HFFc6 (cell line): ENCODE measurements around the gene GRID1. TPM values are rescaled to one million over a fixed set of nuclear protein-coding genes. Genes with fewer than 3 reads are reported as not detected.

Source experiments
- DNase-seq: peaks from one replicate; pipeline ENCODE4 v3.0.0-alpha.2; 2018
- H3K27ac Mint-ChIP-seq: 2 replicates; pipeline ENCODE4 v1.8.0; 2020; ENCODE audit warnings: mild to moderate bottlenecking, mixed read lengths
- H3K27me3 Mint-ChIP-seq: 2 replicates; pipeline ENCODE4 v1.8.0; 2021; ENCODE audit warnings: mild to moderate bottlenecking, moderate library complexity, mixed read lengths; ENCODE audit not compliant: insufficient read depth
- H3K36me3 Mint-ChIP-seq: 2 replicates; pipeline ENCODE4 v1.8.0; 2021; ENCODE audit warnings: low read depth, mixed read lengths
- H3K4me1 Mint-ChIP-seq: 2 replicates; pipeline ENCODE4 v1.8.0; 2020; ENCODE audit warnings: low read depth, mixed read lengths
- H3K4me3 Mint-ChIP-seq: 2 replicates; pipeline ENCODE4 v1.8.0; 2020; ENCODE audit warnings: mild to moderate bottlenecking, moderate library complexity, mixed read lengths
- H3K9me3 Mint-ChIP-seq: 2 replicates; pipeline ENCODE4 v1.8.0; 2020; ENCODE audit warnings: mild to moderate bottlenecking, mixed read lengths
- total RNA-seq, 6 experiments: library from RNA; stranded (reverse); fragmentation: NEBNext Ultra II Directional; extraction: Animal tissue kit (Norgen Biotek cat#: 25700); gene quantifications; 2 replicates in 1 of 6; 3 replicates in 5 of 6; pipeline ENCODE4 v1.2.3, GENCODE V29; 2021
- TF ChIP-seq, protein P1 (sequence below): fragments of 200-600 bp; sonication (generic); IDR thresholded peaks from 2 replicates; pipeline ENCODE4 v1.5.0; 2021; ENCODE audit warnings: antibody characterized with exemption, mild to moderate bottlenecking

Gene GRID1
- total RNA-seq, 6 experiments from 2014 or later: not detected

DNA sequence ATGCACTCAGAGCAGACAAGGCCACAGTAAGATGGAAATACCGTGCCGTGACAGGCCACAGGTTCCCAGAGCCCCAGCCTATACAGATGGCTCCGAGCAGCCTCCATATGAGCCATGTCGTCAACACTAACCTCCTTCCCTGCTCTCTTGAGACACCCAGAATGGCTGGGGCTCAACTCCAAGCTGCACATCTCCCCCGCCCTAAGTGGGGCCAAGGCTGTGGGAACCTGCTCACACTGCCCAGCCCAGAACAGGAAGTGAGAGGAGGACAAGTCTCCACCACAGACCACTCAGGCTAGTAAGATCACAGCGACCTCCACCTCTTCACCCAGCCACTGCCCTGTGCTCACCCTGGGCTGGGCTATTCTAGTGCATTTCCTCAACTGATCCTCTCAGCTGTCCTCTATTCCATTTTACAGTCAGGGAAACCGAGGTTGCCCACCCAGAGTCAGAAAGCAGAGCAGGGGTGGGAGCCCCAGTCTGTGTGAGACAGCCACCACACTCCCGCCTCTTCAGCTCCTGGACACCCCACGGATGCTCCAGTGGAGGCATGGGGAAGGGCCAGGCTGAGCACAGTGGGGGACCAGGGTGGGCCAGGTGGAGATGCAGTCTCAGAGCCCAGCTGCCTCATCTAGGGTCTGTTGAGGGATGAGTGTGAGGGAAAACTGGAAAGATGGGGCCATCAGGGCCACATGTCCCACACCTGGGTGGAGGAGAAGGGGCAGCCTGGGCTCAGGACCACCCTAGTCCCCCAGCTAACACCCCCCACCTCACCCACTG is 11.6 kb downstream of the GRID1 start:
- Mint-ChIP-seq H3K4me3 (no peak overlapping the region), H3K27me3 (peaks cover 27% of the 10 kb centered on the region), H3K9me3 (no peaks in the 10 kb centered on the region), H3K27ac (no peak overlapping the region), H3K36me3 (no peaks in the 10 kb centered on the region), H3K4me1 (no peaks in the 10 kb centered on the region)
- TF ChIP-seq, protein P1, sequence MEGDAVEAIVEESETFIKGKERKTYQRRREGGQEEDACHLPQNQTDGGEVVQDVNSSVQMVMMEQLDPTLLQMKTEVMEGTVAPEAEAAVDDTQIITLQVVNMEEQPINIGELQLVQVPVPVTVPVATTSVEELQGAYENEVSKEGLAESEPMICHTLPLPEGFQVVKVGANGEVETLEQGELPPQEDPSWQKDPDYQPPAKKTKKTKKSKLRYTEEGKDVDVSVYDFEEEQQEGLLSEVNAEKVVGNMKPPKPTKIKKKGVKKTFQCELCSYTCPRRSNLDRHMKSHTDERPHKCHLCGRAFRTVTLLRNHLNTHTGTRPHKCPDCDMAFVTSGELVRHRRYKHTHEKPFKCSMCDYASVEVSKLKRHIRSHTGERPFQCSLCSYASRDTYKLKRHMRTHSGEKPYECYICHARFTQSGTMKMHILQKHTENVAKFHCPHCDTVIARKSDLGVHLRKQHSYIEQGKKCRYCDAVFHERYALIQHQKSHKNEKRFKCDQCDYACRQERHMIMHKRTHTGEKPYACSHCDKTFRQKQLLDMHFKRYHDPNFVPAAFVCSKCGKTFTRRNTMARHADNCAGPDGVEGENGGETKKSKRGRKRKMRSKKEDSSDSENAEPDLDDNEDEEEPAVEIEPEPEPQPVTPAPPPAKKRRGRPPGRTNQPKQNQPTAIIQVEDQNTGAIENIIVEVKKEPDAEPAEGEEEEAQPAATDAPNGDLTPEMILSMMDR: no peak
- no peak for DNase-seq

DNA sequence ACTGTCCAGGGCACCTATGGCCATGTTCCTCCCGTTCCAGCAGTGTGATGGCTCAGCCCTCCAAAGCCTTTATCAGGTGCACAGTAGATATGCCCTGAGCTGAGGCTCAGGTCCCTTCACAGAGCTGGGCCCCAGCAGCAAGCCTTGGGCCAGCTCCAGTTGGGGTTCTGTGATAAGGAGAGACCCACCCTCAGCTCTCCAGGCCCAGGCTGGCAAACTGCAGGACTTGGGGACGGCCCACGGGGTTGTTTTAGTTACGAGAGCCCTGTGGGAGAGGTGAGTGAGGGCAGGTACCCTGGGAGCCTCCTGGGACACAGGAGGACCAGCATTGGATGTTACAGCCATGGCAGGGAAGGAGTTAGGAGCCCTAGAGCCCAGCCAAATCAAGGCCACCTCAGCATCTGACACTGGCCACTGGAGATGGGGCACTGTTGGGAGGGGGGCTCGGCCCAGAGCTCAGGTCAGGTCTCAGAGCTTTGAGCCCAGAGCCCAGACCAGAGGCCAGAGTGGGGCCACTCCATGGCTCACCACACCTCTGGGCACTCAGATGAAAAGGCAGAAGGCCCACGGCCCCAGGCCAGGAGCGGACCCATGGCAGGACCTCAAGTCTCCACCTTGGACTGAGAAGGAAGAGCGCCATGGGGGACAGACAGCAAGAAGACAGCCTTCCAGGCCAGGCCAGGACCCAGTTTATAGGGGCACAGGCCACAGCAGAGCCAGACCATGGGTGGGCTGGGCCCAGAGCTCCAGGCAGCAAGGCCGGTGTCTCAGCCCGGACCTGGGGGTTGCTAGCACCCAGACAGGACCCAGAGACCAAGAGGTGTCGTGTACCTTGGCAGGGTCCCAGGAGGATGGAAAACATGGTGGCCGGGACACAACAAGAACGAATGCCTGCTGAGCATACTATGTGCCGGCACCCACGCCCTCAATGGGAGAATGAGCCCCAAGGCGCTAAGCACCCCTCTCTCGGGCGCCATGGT is 12.8 kb downstream of the GRID1 start:
- no peak overlapping the region for H3K27ac Mint-ChIP-seq
- H3K4me1 Mint-ChIP-seq: no peaks in the 10 kb centered on the region
- TF ChIP-seq, protein P1: no peak
- no peaks in the 10 kb centered on the region for H3K9me3 Mint-ChIP-seq
- H3K4me3 Mint-ChIP-seq: no peak overlapping the region
- no peaks in the 10 kb centered on the region for H3K36me3 Mint-ChIP-seq
- H3K27me3 Mint-ChIP-seq: peaks cover 30% of the 10 kb centered on the region
- DNase-seq: no peak

DNA sequence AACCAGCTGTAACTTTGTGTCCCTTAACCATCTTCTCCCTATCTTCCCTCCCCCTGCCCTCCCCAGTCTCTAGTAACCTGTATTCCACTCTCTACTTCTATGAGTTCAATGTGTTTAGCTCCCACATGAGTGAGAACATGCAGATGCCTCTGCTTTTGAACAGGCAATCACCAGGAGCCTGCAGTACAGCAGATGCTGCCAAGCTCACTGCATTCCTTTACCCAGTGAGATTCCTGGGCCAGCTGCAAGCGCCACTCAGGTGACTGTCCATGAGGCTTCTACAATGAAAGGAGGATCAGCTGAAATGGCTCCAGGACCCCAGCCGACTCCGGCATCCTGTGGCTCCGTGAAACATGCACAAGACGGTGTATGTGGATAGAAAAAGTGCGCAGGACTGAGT is 15.7 kb downstream of the GRID1 start:
- TF ChIP-seq, protein P1: no peak
- DNase-seq: no peak
- Mint-ChIP-seq H3K36me3 (no peaks in the 10 kb centered on the region), H3K4me1 (peaks cover 17% of the 10 kb centered on the region), H3K27ac (no peak overlapping the region), H3K27me3 (peaks cover 26% of the 10 kb centered on the region), H3K4me3 (no peak overlapping the region), H3K9me3 (no peaks in the 10 kb centered on the region)

DNA sequence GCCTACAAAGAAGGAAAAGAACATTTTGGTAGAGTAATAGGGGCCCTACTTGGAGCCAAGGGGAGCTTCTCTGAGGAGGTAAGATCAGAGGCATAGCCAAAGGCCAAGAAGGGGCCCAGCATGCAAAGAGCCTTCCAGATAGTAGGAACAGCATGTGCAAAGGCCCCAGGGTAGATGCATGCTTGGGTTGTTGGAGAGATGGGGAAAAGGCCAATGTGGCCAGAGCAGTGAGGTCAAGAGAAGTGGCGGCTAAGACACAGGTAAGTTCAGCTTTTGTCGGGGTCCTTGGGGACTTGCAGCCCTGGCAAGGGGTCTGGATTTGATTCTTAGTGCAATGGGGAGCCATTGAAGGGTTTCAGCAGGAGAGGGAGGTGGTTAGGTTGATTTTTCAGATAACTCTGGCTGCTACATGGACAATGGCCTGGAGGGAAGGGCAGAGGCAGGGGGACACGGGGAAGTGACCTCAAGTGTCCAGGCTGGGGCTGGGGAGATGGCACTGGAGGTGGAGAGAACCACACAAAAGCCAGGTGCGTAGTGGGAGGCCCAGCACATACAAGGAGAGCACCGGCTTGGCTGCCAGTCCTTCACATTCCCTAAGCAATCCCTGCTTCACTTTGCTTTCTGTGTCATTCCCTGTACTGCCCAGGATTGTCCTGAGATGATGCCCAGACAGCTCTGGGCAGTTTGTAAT is 16.5 kb downstream of the GRID1 start:
- H3K36me3 Mint-ChIP-seq: no peaks in the 10 kb centered on the region
- H3K4me1 Mint-ChIP-seq: peaks cover 22% of the 10 kb centered on the region
- no peak for DNase-seq
- TF ChIP-seq, protein P1: no peak
- H3K27me3 Mint-ChIP-seq: peaks cover 26% of the 10 kb centered on the region
- no peak overlapping the region for H3K27ac Mint-ChIP-seq
- H3K4me3 Mint-ChIP-seq: no peak overlapping the region
- H3K9me3 Mint-ChIP-seq: no peaks in the 10 kb centered on the region

DNA sequence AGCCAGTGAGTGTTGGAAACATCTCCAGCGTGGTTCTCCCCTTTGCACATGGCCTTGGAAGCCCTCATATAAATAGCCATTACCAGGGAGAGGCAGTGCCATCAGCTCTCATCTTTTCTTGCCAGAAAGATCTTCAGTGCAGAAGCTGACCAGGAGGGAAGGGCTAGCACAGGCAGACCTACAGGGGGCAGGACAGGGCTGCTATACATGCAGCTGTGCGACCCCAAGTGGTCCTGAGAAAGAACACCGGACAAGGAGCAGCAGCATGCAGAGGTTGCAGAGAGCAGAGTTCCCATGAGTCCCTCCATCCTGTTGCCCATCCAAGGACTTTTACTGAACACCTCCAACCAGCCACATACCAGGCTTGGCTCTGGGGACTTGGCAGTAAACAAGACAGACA is 17.1 kb downstream of the GRID1 start:
- TF ChIP-seq, protein P1: peak; percentile 47
- no peak overlapping the region for H3K4me3 Mint-ChIP-seq
- no peak for DNase-seq

More for the DNA sequence above, 17.1 kb downstream of the GRID1 start:
- Mint-ChIP-seq H3K4me1 (peaks cover 27% of the 10 kb centered on the region), H3K27ac (no peak overlapping the region), H3K9me3 (no peaks in the 10 kb centered on the region), H3K27me3 (peaks cover 23% of the 10 kb centered on the region), H3K36me3 (no peaks in the 10 kb centered on the region)
